ENCODE data around the gene CPA4. TPM values are rescaled to one million over a fixed set of nuclear protein-coding genes. Genes with fewer than 3 reads are reported as not detected.

Gene CPA4
- total and polyA plus RNA-seq, 2 of the 13 experiments (the other 11 are each of a cell fraction or from before 2014, with no cell fraction given), result 0.20 to 0.22 TPM

GRCh38 chr7:130293521-130293920 is 560 bp downstream of the CPA4 start:
- H2AFZ ChIP-seq (ENCODE audit: low read length), result no peak overlapping the region
- ChIA-PET CTCF (ENCODE audit: low intra/inter-chr PET ratio, low total read pairs) (no interaction called here), POLR2A (no interaction called here)
- FAIRE-seq, result no peak
- no peak overlapping the region for H3K27ac ChIP-seq (ENCODE audit: extremely low read length, insufficient read depth, low read length)
- DNase-seq (ENCODE audit: low spot score), result no peak
- no peaks in the 10 kb centered on the region for H3K9me3 ChIP-seq (ENCODE audit: low read length)
- ATAC-seq, result no peak
- peaks cover 0 to 5% of the 10 kb centered on the region in 2 experiments; a peak in 1 of 5 replicates for H3K27me3 ChIP-seq (ENCODE audit: control insufficient read depth in 1 of 2, insufficient read depth in 2 of 2, low read length in 2 of 2)
- intact Hi-C loops (cut with micrococcal nuclease; ENCODE audit: unreplicated experiment) (no loop called here), in situ Hi-C loops (cut with HindIII; ENCODE audit: extremely low pct_ligation_motif_present, low pct_unique_long_range_greater_than_20kb) (no loop called here)
- H3K9ac ChIP-seq (ENCODE audit: insufficient read depth, low read depth, low read length), result no peak overlapping the region
- H4K20me1 ChIP-seq (ENCODE audit: insufficient read depth, low read length), result no peaks in the 10 kb centered on the region
- BruUV-seq (replicated peaks), result no TSS peak
- H3K4me3 ChIP-seq (replicated peaks in 1 of 3; ENCODE audit: insufficient read depth in 1 of 3, low read depth in 2 of 3, low read length in 3 of 3), result no peak overlapping the region
- no peaks in the 10 kb centered on the region for H3K36me3 ChIP-seq (replicated peaks in 1 of 2; ENCODE audit: control insufficient read depth in 1 of 2, insufficient read depth in 2 of 2, low read length in 2 of 2)
- H3K4me2 ChIP-seq (ENCODE audit: low read depth, low read length), result no peak overlapping the region
- H3K4me1 ChIP-seq (ENCODE audit: insufficient read depth, low read length), result peaks cover 7% of the 10 kb centered on the region
- WGBS (ENCODE audit: low lambda C conversion rate), result 47% methylated on average over 7 of the region's 8 CpGs
- TF ChIP-seq MNT (IDR thresholded peaks at IDR 0.05) (peak; percentile 27; the same call in 1 of the 2 replicates), ZNF235 (CRISPR knock-in tag; IDR thresholded peaks at IDR 0.05; ENCODE audit: borderline replicate concordance) (no peak)
- H3K79me2 ChIP-seq (ENCODE audit: insufficient read depth, low read length), result no peaks in the 10 kb centered on the region

- Histone ChIP-seq H4K20me1 (ENCODE audit: insufficient read depth, low read length) (no peaks in the 10 kb centered on the region), H3K27me3 (ENCODE audit: control insufficient read depth in 1 of 2, insufficient read depth in 2 of 2, low read length in 2 of 2) (0 out of 5 replicates have a peak, but pooled peaks cover 0 to 7% of the 10 kb centered on the region in 2 experiments), H3K4me2 (ENCODE audit: low read depth, low read length) (no peak overlapping the region), H3K9me3 (ENCODE audit: low read length) (no peaks in the 10 kb centered on the region), H3K4me3 (replicated peaks in 1 of 3; ENCODE audit: insufficient read depth in 1 of 3, low read depth in 2 of 3, low read length in 3 of 3) (no peak overlapping the region), H3K79me2 (ENCODE audit: insufficient read depth, low read length) (no peaks in the 10 kb centered on the region), H3K36me3 (replicated peaks in 1 of 2; ENCODE audit: control insufficient read depth in 1 of 2, insufficient read depth in 2 of 2, low read length in 2 of 2) (no peaks in the 10 kb centered on the region), H3K4me1 (ENCODE audit: insufficient read depth, low read length) (no peaks in the 10 kb centered on the region), H3K27ac (ENCODE audit: extremely low read length, insufficient read depth, low read length) (no peak overlapping the region), H2AFZ (ENCODE audit: low read length) (no peak overlapping the region), H3K9ac (ENCODE audit: insufficient read depth, low read depth, low read length) (no peak overlapping the region)
- no TSS peak for BruUV-seq (replicated peaks)
- ATAC-seq (no peak), FAIRE-seq (no peak), DNase-seq (ENCODE audit: low spot score) (no peak)
- in situ Hi-C loops (cut with HindIII; ENCODE audit: extremely low pct_ligation_motif_present, low pct_unique_long_range_greater_than_20kb), result no loop called here
- TF ChIP-seq CEBPB (IDR thresholded peaks at IDR 0.05; ENCODE audit: borderline replicate concordance, low read depth, low read length) (peak; percentile 77), ZIK1 (CRISPR knock-in tag; IDR thresholded peaks at IDR 0.05; ENCODE audit: borderline replicate concordance, low read depth) (no peak)
- intact Hi-C loops (cut with micrococcal nuclease; ENCODE audit: unreplicated experiment), result no loop called here
- ChIA-PET CTCF (ENCODE audit: low intra/inter-chr PET ratio, low total read pairs) (no interaction called here), POLR2A (no interaction called here)
- WGBS (ENCODE audit: low lambda C conversion rate), result 6% methylated on average over 3 of the region's 5 CpGs
Observed at GRCh38 chr7:130294314-130294713, 1.4 kb downstream of the CPA4 start.
